ENCODE results near the gene UNC50.

Gene UNC50

DNA sequence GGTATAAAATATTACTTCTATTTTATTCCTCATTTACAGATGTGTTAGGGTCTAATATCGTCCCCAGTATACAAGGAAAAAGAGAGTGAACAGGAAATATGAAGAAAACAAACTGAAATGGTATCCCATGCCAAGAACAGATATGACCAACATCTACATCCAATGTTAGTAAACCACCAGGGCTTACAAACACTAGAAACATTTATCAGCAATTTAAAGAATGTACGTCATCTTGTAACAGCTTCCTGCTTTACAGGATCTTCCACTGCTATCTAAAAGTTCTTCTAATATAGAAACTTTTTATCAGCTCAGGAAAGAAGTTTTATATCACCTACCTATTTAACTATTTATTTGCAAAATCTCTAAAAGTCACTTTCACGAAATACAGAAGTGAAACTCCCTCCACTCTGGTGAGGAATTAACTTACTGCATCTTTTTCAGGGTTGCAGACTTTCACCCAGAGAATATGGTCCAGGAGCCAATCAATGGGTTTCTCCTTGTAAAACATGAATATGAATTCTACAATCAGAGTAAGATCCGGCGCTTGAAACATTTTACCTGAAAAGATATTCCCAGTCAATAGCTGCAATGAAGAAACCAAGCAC, 35.2 kb downstream of the UNC50 start:
- Histone ChIP-seq H3K27ac (ENCODE audit: insufficient read depth, low read length, poor library complexity, severe bottlenecking) (no peak overlapping the region), H3K4me1 (ENCODE audit: control insufficient read depth, insufficient read depth, low read length, poor library complexity, severe bottlenecking) (no peaks in the 10 kb centered on the region), H3K36me3 (ENCODE audit: control insufficient read depth, insufficient read depth, low read length) (peaks cover 70% of the 10 kb centered on the region), H3K27me3 (replicated peaks; ENCODE audit: control insufficient read depth, insufficient read depth, low read length, poor library complexity, severe bottlenecking) (no peaks in the 10 kb centered on the region), H3K4me3 (ENCODE audit: insufficient read depth, low read depth, low read length, poor library complexity, severe bottlenecking) (no peak overlapping the region), H3K9me3 (ENCODE audit: control insufficient read depth, low read length) (no peaks in the 10 kb centered on the region)
- DNase-seq: no peak

DNA sequence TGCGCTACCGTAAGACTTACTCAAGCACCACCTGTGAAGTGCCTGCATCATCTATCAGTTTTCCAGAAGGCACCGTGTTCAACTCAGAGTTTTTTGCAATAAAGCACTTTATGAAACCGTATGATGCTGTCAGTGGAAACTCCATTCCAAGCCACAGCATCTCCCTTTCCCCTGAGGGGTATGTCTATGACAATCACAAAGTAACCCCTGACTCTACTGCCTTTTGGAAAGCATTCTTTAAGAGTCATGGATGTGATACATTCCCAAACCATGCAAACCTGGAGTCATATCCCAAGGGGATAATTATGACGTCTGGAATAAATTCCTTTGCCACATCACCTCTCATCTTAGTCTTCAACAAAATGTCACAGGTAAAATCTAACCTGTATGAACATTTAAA, 39.2 kb downstream of the UNC50 start:
- no peak overlapping the region for H3K4me3 ChIP-seq (ENCODE audit: insufficient read depth, low read depth, low read length, poor library complexity, severe bottlenecking)
- H3K9me3 ChIP-seq (ENCODE audit: control insufficient read depth, low read length): no peaks in the 10 kb centered on the region
- H3K36me3 ChIP-seq (ENCODE audit: control insufficient read depth, insufficient read depth, low read length): peaks cover 42% of the 10 kb centered on the region
- H3K4me1 ChIP-seq (ENCODE audit: control insufficient read depth, insufficient read depth, low read length, poor library complexity, severe bottlenecking): peaks cover 5% of the 10 kb centered on the region
- H3K27ac ChIP-seq (ENCODE audit: insufficient read depth, low read length, poor library complexity, severe bottlenecking): no peak overlapping the region
- H3K27me3 ChIP-seq (replicated peaks; ENCODE audit: control insufficient read depth, insufficient read depth, low read length, poor library complexity, severe bottlenecking): no peaks in the 10 kb centered on the region
- DNase-seq: no peak

DNA sequence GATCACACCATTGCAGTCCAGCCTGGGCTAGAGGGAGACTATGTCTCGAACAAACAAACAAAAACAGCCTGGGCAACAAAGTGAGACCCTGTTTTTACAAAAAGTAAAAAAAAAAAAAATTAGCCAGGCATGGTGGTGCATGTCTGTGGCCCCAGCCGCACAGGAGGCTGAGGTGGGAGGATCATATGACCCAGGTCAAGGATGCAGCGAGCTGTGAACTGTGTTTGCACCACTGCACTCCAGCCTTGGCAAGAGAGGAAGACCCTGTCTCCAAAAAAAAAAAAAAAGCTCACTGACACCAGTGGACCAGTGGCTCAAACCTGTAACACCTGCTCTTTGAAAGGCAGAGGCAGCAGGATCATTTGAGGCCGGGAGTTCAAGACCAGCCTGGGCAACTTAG, 40.1 kb downstream of the UNC50 start:
- no peak overlapping the region for H3K4me3 ChIP-seq (ENCODE audit: insufficient read depth, low read depth, low read length, poor library complexity, severe bottlenecking)
- peak overlapping the region; percentile 49 for H3K27ac ChIP-seq (ENCODE audit: insufficient read depth, low read length, poor library complexity, severe bottlenecking)
- DNase-seq: no peak
- H3K27me3 ChIP-seq (replicated peaks; ENCODE audit: control insufficient read depth, insufficient read depth, low read length, poor library complexity, severe bottlenecking): no peaks in the 10 kb centered on the region
- no peaks in the 10 kb centered on the region for H3K9me3 ChIP-seq (ENCODE audit: control insufficient read depth, low read length)
- peaks cover 34% of the 10 kb centered on the region for H3K36me3 ChIP-seq (ENCODE audit: control insufficient read depth, insufficient read depth, low read length)
- H3K4me1 ChIP-seq (ENCODE audit: control insufficient read depth, insufficient read depth, low read length, poor library complexity, severe bottlenecking): peaks cover 7% of the 10 kb centered on the region

DNA sequence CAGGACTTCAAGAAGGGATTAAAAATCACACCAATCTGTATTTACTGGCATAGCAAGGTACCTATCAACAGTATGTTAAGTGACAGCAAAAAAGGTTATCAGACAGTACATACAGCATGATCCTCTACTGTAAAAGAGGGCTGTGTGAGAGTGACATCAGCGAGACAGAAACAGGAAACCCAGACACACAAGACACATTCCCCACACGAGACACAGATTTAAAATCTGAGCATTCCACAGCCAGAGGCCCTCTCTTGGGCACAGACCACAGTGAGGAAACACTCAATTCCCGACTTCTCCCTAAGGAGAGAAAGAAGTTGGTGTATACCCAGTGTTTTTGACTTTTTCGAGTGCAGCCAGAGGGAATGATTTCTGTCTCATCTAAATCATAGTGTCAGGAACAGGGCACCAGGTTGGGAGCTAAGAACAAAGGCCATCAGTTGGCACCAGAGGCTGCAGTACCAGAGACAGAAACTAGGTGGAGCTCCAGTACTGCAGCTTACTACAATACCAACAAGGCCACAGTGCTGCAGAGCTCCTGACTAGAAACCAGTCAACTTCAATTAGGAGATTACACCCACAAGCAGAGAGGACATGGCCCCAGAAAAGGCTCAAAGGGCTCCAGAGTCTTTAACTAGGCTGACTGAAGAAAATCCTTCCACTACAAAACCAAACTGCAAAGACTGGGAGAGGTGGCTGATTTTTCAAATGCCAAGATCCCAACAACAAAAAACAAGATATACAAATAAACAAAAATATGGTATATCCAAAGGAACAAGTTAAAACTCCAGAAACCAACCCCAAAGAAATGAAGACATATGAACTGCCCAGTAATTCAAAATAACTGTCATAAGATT, 41.0 kb downstream of the UNC50 start:
- DNase-seq: peak; percentile 61 to 74 (median 65)
- Histone ChIP-seq H3K4me1 (ENCODE audit: control insufficient read depth, insufficient read depth, low read length, poor library complexity, severe bottlenecking) (peaks cover 11% of the 10 kb centered on the region), H3K9me3 (ENCODE audit: control insufficient read depth, low read length) (no peaks in the 10 kb centered on the region), H3K4me3 (ENCODE audit: insufficient read depth, low read depth, low read length, poor library complexity, severe bottlenecking) (no peak overlapping the region), H3K27ac (ENCODE audit: insufficient read depth, low read length, poor library complexity, severe bottlenecking) (peak overlapping the region; percentile 49), H3K27me3 (replicated peaks; ENCODE audit: control insufficient read depth, insufficient read depth, low read length, poor library complexity, severe bottlenecking) (no peaks in the 10 kb centered on the region), H3K36me3 (ENCODE audit: control insufficient read depth, insufficient read depth, low read length) (peaks cover 29% of the 10 kb centered on the region)

DNA sequence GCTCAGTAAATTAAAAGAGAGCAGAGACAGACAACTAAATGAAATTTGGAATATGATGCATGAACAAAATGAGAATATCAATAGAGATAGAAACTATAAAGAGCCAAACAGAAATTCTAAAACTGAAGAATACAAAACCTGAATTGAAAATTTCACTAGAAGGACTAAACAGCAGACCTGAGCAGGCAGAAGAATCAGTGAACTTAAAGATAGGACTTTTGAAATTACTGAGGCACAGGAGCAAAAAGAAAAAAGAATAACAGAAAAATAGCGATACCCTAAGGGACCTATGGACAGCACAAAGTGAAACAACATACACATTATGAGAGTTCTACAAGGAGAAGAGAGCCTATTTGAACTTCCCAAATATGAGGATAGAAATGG, 41.6 kb downstream of the UNC50 start:
- no peak for DNase-seq
- Histone ChIP-seq H3K9me3 (ENCODE audit: control insufficient read depth, low read length) (no peaks in the 10 kb centered on the region), H3K27ac (ENCODE audit: insufficient read depth, low read length, poor library complexity, severe bottlenecking) (peak overlapping the region; percentile 3), H3K36me3 (ENCODE audit: control insufficient read depth, insufficient read depth, low read length) (peaks cover 26% of the 10 kb centered on the region), H3K4me3 (ENCODE audit: insufficient read depth, low read depth, low read length, poor library complexity, severe bottlenecking) (no peak overlapping the region), H3K27me3 (replicated peaks; ENCODE audit: control insufficient read depth, insufficient read depth, low read length, poor library complexity, severe bottlenecking) (no peaks in the 10 kb centered on the region), H3K4me1 (ENCODE audit: control insufficient read depth, insufficient read depth, low read length, poor library complexity, severe bottlenecking) (peaks cover 16% of the 10 kb centered on the region)

DNA sequence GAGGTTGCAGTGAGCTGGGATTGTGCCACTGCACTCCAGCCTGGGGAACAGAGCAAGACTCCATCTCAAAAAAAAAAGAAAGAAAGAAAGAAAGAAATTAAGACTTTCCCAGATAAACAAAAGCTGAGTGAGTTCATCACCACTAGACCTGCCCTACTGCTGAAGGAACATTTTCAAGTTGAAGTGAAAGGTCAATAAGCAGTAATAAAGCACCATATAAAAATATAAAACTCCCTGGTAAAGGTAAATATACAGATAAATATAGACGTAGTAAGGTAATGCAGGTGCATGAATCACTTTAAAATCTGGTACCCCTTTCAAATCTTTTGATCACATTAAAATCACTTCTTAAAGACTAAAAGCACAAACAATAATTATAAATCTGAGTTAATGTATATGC, 42.6 kb downstream of the UNC50 start:
- Histone ChIP-seq H3K36me3 (ENCODE audit: control insufficient read depth, insufficient read depth, low read length) (peaks cover 26% of the 10 kb centered on the region), H3K4me3 (ENCODE audit: insufficient read depth, low read depth, low read length, poor library complexity, severe bottlenecking) (no peak overlapping the region), H3K27me3 (replicated peaks; ENCODE audit: control insufficient read depth, insufficient read depth, low read length, poor library complexity, severe bottlenecking) (no peaks in the 10 kb centered on the region), H3K27ac (ENCODE audit: insufficient read depth, low read length, poor library complexity, severe bottlenecking) (no peak overlapping the region), H3K4me1 (ENCODE audit: control insufficient read depth, insufficient read depth, low read length, poor library complexity, severe bottlenecking) (peaks cover 26% of the 10 kb centered on the region), H3K9me3 (ENCODE audit: control insufficient read depth, low read length) (no peaks in the 10 kb centered on the region)
- DNase-seq: no peak

DNA sequence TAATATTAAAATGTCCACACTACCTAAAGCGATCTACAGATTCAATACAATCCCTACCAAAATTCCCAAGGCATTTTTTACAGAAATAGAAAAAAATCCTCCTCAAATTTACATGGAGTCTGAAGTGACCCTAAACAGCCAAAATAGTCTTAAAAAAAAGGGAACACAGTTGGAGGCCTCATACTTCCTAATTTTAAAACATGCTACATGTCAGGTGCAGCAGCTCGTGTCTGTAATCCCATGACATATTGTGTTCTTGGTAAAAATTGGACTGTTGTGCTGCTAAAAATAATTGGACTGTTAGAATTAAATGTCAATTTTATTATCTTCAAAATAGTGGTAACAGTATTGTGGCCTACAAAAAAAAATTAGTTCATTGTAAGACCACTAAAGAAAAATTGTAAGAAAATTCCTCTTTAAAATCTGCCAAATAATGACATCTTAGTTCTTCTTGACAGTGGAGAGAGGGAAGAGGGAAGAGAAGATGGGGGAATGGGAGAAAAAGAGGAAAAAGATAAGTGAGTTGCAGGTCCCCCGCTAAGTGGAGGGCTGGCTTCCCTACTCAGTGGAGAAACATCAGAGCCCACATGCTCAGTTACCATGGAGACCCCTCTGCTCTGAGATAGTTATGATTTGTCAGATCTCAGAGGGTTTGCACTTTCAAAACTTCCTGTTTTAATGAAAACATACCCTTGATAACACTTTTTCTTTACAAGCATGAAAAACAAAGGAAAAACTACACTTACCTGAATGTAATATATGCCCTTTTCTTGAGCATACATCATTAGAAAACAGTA, 46.5 kb downstream of the UNC50 start:
- Histone ChIP-seq H3K4me1 (ENCODE audit: control insufficient read depth, insufficient read depth, low read length, poor library complexity, severe bottlenecking) (peaks cover 44% of the 10 kb centered on the region), H3K27ac (ENCODE audit: insufficient read depth, low read length, poor library complexity, severe bottlenecking) (peak overlapping the region; percentile 55), H3K27me3 (replicated peaks; ENCODE audit: control insufficient read depth, insufficient read depth, low read length, poor library complexity, severe bottlenecking) (no peaks in the 10 kb centered on the region), H3K4me3 (ENCODE audit: insufficient read depth, low read depth, low read length, poor library complexity, severe bottlenecking) (no peak overlapping the region), H3K36me3 (ENCODE audit: control insufficient read depth, insufficient read depth, low read length) (peaks cover 7% of the 10 kb centered on the region), H3K9me3 (ENCODE audit: control insufficient read depth, low read length) (no peaks in the 10 kb centered on the region)
- DNase-seq: no peak

DNA sequence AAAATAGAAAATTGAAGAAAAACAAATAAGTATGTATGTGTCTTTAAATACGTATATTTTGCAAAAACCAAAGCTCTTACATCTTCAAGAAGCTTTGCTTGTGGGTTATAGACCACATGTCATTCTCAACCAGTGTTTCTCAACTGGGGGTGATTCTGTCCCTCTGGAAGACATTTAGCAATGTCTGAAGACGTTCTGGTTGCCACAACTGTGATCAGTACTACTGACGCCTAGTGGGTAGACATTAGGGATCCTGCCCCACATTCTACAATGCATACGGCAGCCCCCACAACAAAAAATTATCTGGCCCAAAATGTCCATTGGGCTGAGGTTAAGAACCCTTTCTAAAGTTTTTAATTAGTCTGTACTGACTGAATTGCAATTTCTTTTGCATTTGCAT, 48.4 kb downstream of the UNC50 start:
- peaks cover 48% of the 10 kb centered on the region for H3K4me1 ChIP-seq (ENCODE audit: control insufficient read depth, insufficient read depth, low read length, poor library complexity, severe bottlenecking)
- H3K9me3 ChIP-seq (ENCODE audit: control insufficient read depth, low read length): no peaks in the 10 kb centered on the region
- H3K27ac ChIP-seq (ENCODE audit: insufficient read depth, low read length, poor library complexity, severe bottlenecking): peak overlapping the region; percentile 55
- no peaks in the 10 kb centered on the region for H3K27me3 ChIP-seq (replicated peaks; ENCODE audit: control insufficient read depth, insufficient read depth, low read length, poor library complexity, severe bottlenecking)
- H3K36me3 ChIP-seq (ENCODE audit: control insufficient read depth, insufficient read depth, low read length): peaks cover 7% of the 10 kb centered on the region
- peak overlapping the region; percentile 6 for H3K4me3 ChIP-seq (ENCODE audit: insufficient read depth, low read depth, low read length, poor library complexity, severe bottlenecking)
- DNase-seq: peak in 2 of 3 donors; percentile 12 to 16

DNA sequence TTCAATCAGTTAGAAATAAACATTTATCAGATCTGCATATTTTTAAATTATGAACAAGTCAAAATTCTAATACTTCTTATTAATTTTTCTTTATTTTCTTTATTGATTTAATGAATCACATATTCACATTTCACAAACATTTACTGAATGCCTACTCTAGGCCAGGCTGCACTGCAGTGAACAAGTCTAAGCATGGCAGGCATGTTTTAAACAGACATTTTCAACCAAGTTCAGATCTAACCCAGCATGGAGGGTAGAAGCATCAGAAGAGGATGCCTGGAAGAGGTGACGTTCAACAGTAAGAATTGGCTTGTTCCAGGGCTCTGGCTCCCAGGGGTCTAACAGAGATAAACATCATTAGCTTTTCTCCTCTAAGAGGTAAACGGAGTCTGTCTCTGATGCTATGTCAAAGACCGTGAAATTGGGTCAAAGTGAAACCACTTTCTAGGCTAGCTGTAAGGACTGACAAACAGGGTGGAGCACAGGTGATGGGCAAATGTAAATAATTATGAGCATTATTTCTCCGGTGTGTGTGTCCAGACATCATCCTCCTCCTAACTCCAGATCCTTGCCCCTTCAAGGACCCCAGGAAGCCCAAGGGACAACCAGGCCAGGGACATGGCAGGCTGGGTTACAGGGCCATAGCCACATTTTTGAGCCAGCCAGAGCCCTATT, 50.6 kb downstream of the UNC50 start:
- H3K4me1 ChIP-seq (ENCODE audit: control insufficient read depth, insufficient read depth, low read length, poor library complexity, severe bottlenecking): peaks cover 45% of the 10 kb centered on the region
- peak in 1 of 3 donors; percentile 10 for DNase-seq

More for the DNA sequence above, 50.6 kb downstream of the UNC50 start:
- Histone ChIP-seq H3K9me3 (ENCODE audit: control insufficient read depth, low read length) (no peaks in the 10 kb centered on the region), H3K4me3 (ENCODE audit: insufficient read depth, low read depth, low read length, poor library complexity, severe bottlenecking) (peak overlapping the region; percentile 26), H3K27ac (ENCODE audit: insufficient read depth, low read length, poor library complexity, severe bottlenecking) (peak overlapping the region; percentile 64), H3K27me3 (replicated peaks; ENCODE audit: control insufficient read depth, insufficient read depth, low read length, poor library complexity, severe bottlenecking) (no peaks in the 10 kb centered on the region), H3K36me3 (ENCODE audit: control insufficient read depth, insufficient read depth, low read length) (peaks cover 7% of the 10 kb centered on the region)

Data from effector memory CD4-positive, alpha-beta T cell (primary cell).